B cell (primary cell): Measurements from ENCODE around the gene CDKAL1. TPM values are rescaled to one million over a fixed set of nuclear protein-coding genes. Genes with fewer than 3 reads are reported as not detected.

Experiments
- ATAC-seq: fragments of 200-7000 bp; cut with Tn5 transposase; one replicate; pipeline ENCODE4 v1.10.0; 2021; ENCODE audit warnings: low read depth, mild to moderate bottlenecking, moderate number of reproducible peaks, moderate library complexity
- CTCF ChIA-PET: fragments of 350-600 bp; sonication (Branson Sonifier 250); formaldehyde crosslinking; loops from one replicate; lab custom pipeline; 2021; ENCODE audit warnings: antibody characterized with exemption, inconsistent platforms; lab: Charles Lee
- POLR2A ChIA-PET: fragments of 350-600 bp; sonication (Branson Sonifier 250); formaldehyde crosslinking; loops from one replicate; lab custom pipeline; 2021; ENCODE audit warnings: antibody characterized with exemption; lab: Charles Lee
- DNase-seq: peaks from one replicate; pipeline ENCODE4 v3.0.0; 2013
- H2AFZ ChIP-seq: 2 replicates; pipeline ENCODE4 v1.6.1; 2012; ENCODE audit warnings: mild to moderate bottlenecking, low read depth, low read length; ENCODE audit not compliant: insufficient read depth, poor library complexity, severe bottlenecking
- H3K27ac ChIP-seq, 2 donors: 1 replicate in 1 of 2; 2 replicates in 1 of 2; pipeline ENCODE4 v1.5.1; 2012 to 2013; ENCODE audit warnings: low read length in 2 of 2, mild to moderate bottlenecking in 2 of 2, moderate library complexity in 1 of 2
- H3K27me3 ChIP-seq, 4 experiments: fragments of 200-600 bp in 1 of 4; sonication (generic) in 1 of 4; replicated peaks in 1 of 4; 1 replicate in 2 of 4; 2 replicates in 2 of 4; pipeline versions ENCODE4 v1.6.1 to v1.7.0; 2013 to 2016; ENCODE audit warnings: low read length in 3 of 4, mild to moderate bottlenecking in 2 of 4, mixed read lengths in 1 of 4, moderate library complexity in 1 of 4; ENCODE audit not compliant: insufficient read depth in 4 of 4, control insufficient read depth in 3 of 4; ENCODE audit errors: control extremely low read depth in 1 of 4
- H3K36me3 ChIP-seq, 2 experiments: replicated peaks in 1 of 2; 1 replicate in 1 of 2; 2 replicates in 1 of 2; pipeline versions ENCODE4 v1.6.1 to v1.7.1; 2013; ENCODE audit warnings: low read length in 1 of 2; ENCODE audit not compliant: insufficient read depth in 2 of 2, control insufficient read depth in 1 of 2; ENCODE audit errors: control extremely low read depth in 1 of 2, extremely low read depth in 1 of 2
- H3K4me1 ChIP-seq, 2 donors: fragments of 200-600 bp in 1 of 2; sonication (generic) in 1 of 2; 1 replicate in 1 of 2; 2 replicates in 1 of 2; pipeline versions ENCODE4 v1.5.1 to v1.6.1; 2013 to 2017; ENCODE audit warnings: low read length in 2 of 2; ENCODE audit not compliant: control insufficient read depth in 2 of 2, insufficient read depth in 2 of 2
- H3K4me2 ChIP-seq: replicated peaks from 2 replicates; pipeline ENCODE3; 2012; ENCODE audit warnings: mild to moderate bottlenecking, low read depth, low read length; ENCODE audit not compliant: poor library complexity, severe bottlenecking
- H3K4me3 ChIP-seq, 5 experiments: fragments of 200-600 bp in 1 of 5; sonication (generic) in 1 of 5; 1 replicate in 3 of 5; 2 replicates in 2 of 5; pipeline versions ENCODE4 v1.5.1 to v1.7.0; 2011 to 2016; ENCODE audit warnings: low read length in 4 of 5, mild to moderate bottlenecking in 4 of 5, low read depth in 2 of 5, control low read depth in 1 of 5, moderate library complexity in 1 of 5; ENCODE audit not compliant: insufficient read depth in 1 of 5; ENCODE audit errors: control extremely low read depth in 1 of 5, extremely low read depth in 1 of 5
- H3K79me2 ChIP-seq: fragments of 200-600 bp; sonication (generic); one replicate; pipeline ENCODE4 v1.6.0; 2016; ENCODE audit warnings: low read length; ENCODE audit not compliant: control insufficient read depth, insufficient read depth
- H3K9ac ChIP-seq: fragments of 200-600 bp; sonication (generic); 2 replicates; pipeline ENCODE4 v1.6.1; 2017; ENCODE audit warnings: mild to moderate bottlenecking, low read length, moderate library complexity
- H3K9me3 ChIP-seq, 3 donors: one replicate each; pipeline versions ENCODE4 v1.6.1 to v1.7.1; 2013; ENCODE audit warnings: low read length in 2 of 3; ENCODE audit not compliant: control insufficient read depth in 2 of 3, insufficient read depth in 1 of 3; ENCODE audit errors: control extremely low read depth in 1 of 3
- H4K20me1 ChIP-seq: 2 replicates; pipeline ENCODE4 v1.6.0; 2012; ENCODE audit warnings: mild to moderate bottlenecking, low read length; ENCODE audit not compliant: insufficient read depth, control insufficient read depth, poor library complexity, severe bottlenecking
- H3K27ac Mint-ChIP-seq: one replicate; pipeline ENCODE4 v1.8.0; 2021; ENCODE audit warnings: mixed read lengths
- H3K27me3 Mint-ChIP-seq: one replicate; pipeline ENCODE4 v1.8.0; 2021; ENCODE audit warnings: mixed read lengths
- H3K4me1 Mint-ChIP-seq: one replicate; pipeline ENCODE4 v1.8.0; 2021; ENCODE audit warnings: mixed read lengths
- H3K4me3 Mint-ChIP-seq: one replicate; pipeline ENCODE4 v1.8.0; 2021; ENCODE audit warnings: mixed read lengths
- H3K9me3 Mint-ChIP-seq: one replicate; pipeline ENCODE4 v1.8.0; 2022; ENCODE audit warnings: mixed read lengths; ENCODE audit not compliant: insufficient read depth
- CTCF ChIP-seq: fragments of 200-600 bp; IDR thresholded peaks from one replicate; pipeline ENCODE4 v1.8.0; 2022; ENCODE audit warnings: antibody characterized with exemption, mild to moderate bottlenecking
- EZH2 ChIP-seq: IDR thresholded peaks from 2 replicates; pipeline ENCODE4 v1.6.1; 2012; ENCODE audit warnings: borderline replicate concordance, low read depth, mild to moderate bottlenecking, moderate library complexity, low read length; ENCODE audit not compliant: insufficient read depth, poor library complexity, severe bottlenecking
- WGBS: methylation state at CpG from one replicate; pipeline ENCODE4 v1.1.5; 2013; ENCODE audit warnings: missing lambda C conversion rate; ENCODE audit not compliant: insufficient coverage; 5-methylcytosine and 5-hydroxymethylcytosine counted together
- intact Hi-C: fragments of 100-400 bp; cut with micrococcal nuclease; formaldehyde crosslinking; loops from one replicate; pipeline ENCODE4 v1.10.0; 2022
- polyA plus RNA-seq: library from polyadenylated mRNA; depleted of rRNA; stranded (reverse); fragments of >200 nt; gene quantifications from 2 replicates; pipeline ENCODE4 v1.2.3, GENCODE V29; 2012
- total RNA-seq, 2 donors: library from RNA; stranded (reverse); fragments of 120-200 nt in 1 of 2; gene quantifications; 1 replicate in 1 of 2; 2 replicates in 1 of 2; pipeline versions ENCODE4 v1.2.3 to v1.2.4, GENCODE V29; 2013 to 2022

CDKAL1 gene
- total and polyA plus RNA-seq, 2 donors (not counting 1 experiment from before 2014, with no cell fraction given) = 6.1 to 33.3 TPM

- Mint-ChIP-seq H3K9me3 (no peaks in the 10 kb centered on the region), H3K27ac (no peak overlapping the region), H3K27me3 (no peaks in the 10 kb centered on the region), H3K4me3 (no peak overlapping the region), H3K4me1 (no peaks in the 10 kb centered on the region)
- H3K27ac ChIP-seq = no peak overlapping the region
- no peaks in the 10 kb centered on the region for H3K4me1 ChIP-seq
- H3K9ac ChIP-seq = no peak overlapping the region
- peaks cover 0 to 7% (median 4%) of the 10 kb centered on the region in 3 donors for H3K9me3 ChIP-seq
- DNase-seq = no peak
- no peak overlapping the region for H3K4me3 ChIP-seq
- no peaks in the 10 kb centered on the region for H4K20me1 ChIP-seq
- no peak for ATAC-seq
- H3K36me3 ChIP-seq = peaks cover 0 to 2% of the 10 kb centered on the region in 2 experiments
- ChIA-PET CTCF (no interaction called here), POLR2A (no interaction called here)
- no peak overlapping the region for H3K4me2 ChIP-seq
- H3K79me2 ChIP-seq = no peaks in the 10 kb centered on the region
- TF ChIP-seq EZH2 (no peak), CTCF (no peak)
- no peak overlapping the region for H2AFZ ChIP-seq
- H3K27me3 ChIP-seq = no peaks in the 10 kb centered on the region
- intact Hi-C loops = no loop called here
- no CpG with 5 or more reads among the region's 4 CpGs for WGBS
Observed at GRCh38 chr6:21180800-21181337, 646.6 kb downstream of the CDKAL1 start.

- H3K9ac ChIP-seq = no peak overlapping the region
- no peak overlapping the region for H3K27ac ChIP-seq
- H3K36me3 ChIP-seq = peaks cover 0 to 2% of the 10 kb centered on the region in 2 experiments
- Mint-ChIP-seq H3K27ac (no peak overlapping the region), H3K4me3 (no peak overlapping the region), H3K4me1 (no peaks in the 10 kb centered on the region), H3K27me3 (no peaks in the 10 kb centered on the region), H3K9me3 (no peaks in the 10 kb centered on the region)
- no peaks in the 10 kb centered on the region for H3K79me2 ChIP-seq
- no peaks in the 10 kb centered on the region for H3K4me1 ChIP-seq
- no peak overlapping the region for H3K4me3 ChIP-seq
- H3K4me2 ChIP-seq = no peak overlapping the region
- H4K20me1 ChIP-seq = no peaks in the 10 kb centered on the region
- POLR2A ChIA-PET = no interaction called here
- intact Hi-C loops = no loop called here
- CTCF ChIA-PET = no interaction called here
- no CpG with 5 or more reads among the region's 1 CpG for WGBS
- DNase-seq = no peak
- H3K27me3 ChIP-seq = no peaks in the 10 kb centered on the region
- H3K9me3 ChIP-seq = peaks cover 0 to 7% (median 4%) of the 10 kb centered on the region in 3 donors
- ATAC-seq = no peak
- no peak overlapping the region for H2AFZ ChIP-seq
- TF ChIP-seq CTCF = no peak
- TF ChIP-seq EZH2 = no peak
Observed at GRCh38 chr6:21181866-21182265, 647.6 kb downstream of the CDKAL1 start.
